HG02798 (cell line): ENCODE data around the gene WWC1.
"Not testable (repeated sequence)": the region's sequence is repeated elsewhere in the genome, so short reads cannot be mapped to it uniquely, and the experiment has no call there.

Experiments used
- ATAC-seq: cut with Tn5 transposase; IDR thresholded peaks from one replicate; pipeline ENCODE4 v1.9.1; 2021; ENCODE audit warnings: mild to moderate bottlenecking; ENCODE audit not compliant: unreplicated experiment, poor library complexity

WWC1 gene

GRCh38 chr5:168428552-168428951 lies 137.1 kb downstream of the WWC1 start:
- ATAC-seq = no peak

GRCh38 chr5:168430296-168430695 lies 138.9 kb downstream of the WWC1 start:
- no peak for ATAC-seq

DNA sequence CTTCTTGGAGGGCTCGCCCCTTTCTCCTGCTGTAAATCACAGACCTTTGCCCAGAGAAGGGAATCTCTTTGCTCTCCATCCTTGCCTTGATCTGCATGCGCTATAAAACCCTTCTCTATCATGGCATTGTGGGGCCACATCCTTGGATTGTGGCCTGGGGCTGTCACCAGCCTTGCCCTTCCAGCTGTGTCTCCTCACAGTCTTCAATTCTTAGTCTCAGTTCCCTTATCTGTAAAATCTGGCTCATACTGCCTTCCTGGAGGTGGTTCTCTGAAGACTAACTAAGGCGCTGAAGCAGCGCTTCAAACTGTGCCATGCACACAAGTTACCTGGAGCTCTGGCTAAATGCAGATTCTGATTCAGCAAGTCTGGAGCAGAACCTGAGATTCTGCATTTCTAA lies 141.5 kb downstream of the WWC1 start:
- ATAC-seq = no peak

GRCh38 chr5:168434001-168434400 lies 142.6 kb downstream of the WWC1 start:
- no peak for ATAC-seq

GRCh38 chr5:168434746-168435321 lies 143.4 kb downstream of the WWC1 start:
- ATAC-seq = no peak

DNA sequence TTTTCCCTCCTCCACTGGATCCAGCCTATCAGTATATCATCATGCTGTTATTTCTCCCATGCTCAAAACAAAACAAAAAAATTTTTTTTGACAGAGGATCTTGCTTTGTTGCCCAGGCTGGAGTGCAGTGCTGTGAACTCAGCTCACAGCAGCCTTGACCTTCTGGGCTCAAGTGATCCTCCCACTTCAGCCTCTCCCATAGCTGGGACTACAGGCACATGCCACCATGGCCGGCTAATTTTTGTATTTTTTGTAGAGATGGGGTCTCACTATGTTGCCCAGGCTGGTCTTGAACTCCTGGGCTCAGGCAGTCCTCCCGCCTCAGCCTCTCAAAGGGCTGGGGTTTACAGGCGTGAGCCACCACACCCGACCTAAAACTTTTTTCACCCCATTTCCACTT lies 143.9 kb downstream of the WWC1 start:
- ATAC-seq = not testable (repeated sequence)

- ATAC-seq = no peak
Observed at GRCh38 chr5:168438349-168438748, 146.9 kb downstream of the WWC1 start.

DNA sequence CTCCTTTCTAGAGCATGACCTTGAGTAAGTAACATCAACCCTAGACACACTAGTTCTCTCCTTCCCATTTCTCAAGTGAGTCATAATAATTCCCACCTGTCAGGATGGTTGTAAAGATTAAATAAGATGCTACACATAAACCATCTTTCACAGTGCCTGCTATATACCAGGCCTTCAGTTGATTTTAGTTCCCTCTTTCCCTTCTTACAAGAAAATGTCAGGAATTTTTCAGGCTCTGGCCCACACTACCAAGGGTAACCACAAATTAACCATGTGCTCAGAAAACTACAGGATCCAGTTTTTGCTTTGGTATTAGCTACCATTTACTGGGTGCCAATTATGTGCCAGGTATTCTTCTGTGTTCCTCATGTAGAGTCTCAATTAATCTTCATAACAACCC lies 152.1 kb downstream of the WWC1 start:
- no peak for ATAC-seq

DNA sequence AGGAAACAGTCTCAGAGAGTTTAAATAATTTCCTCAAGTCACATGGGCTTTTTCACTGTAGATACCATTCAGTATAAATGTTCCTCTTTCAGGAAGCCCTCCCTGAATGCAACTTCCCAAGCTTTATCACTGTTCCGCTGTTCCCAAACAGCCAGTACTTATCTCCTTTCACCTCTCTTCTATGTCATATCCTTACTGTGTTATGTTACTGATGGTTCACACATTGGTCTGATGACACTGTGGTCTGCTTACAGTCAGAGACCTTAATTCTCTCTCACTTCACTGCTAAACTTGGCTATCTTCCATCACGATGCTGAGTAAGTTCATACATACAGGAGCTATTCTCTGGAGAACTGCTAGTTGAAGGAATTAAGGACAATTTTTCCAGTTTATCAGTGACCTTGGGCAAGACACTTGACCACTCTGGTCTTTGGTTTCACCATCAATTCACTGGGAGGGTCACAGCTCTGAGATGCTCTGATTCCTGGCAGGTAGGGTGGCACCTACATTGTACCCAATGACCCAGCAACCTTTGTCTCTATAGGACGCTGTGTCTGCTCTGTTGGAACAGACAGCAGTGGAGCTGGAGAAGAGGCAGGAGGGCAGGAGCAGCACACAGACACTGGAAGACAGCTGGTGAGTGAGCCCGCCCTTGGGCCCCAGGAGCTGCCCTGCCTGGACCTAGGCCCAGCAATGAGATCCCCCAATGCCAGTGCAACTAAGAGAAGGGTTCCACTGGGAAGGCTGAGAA lies 152.7 kb downstream of the WWC1 start:
- ATAC-seq = no peak

- ATAC-seq = no peak
Observed at GRCh38 chr5:168446983-168447619, 155.7 kb downstream of the WWC1 start.

GRCh38 chr5:168447808-168448207 lies 156.4 kb downstream of the WWC1 start:
- no peak for ATAC-seq

GRCh38 chr5:168449166-168449565 lies 157.7 kb downstream of the WWC1 start:
- ATAC-seq = no peak

DNA sequence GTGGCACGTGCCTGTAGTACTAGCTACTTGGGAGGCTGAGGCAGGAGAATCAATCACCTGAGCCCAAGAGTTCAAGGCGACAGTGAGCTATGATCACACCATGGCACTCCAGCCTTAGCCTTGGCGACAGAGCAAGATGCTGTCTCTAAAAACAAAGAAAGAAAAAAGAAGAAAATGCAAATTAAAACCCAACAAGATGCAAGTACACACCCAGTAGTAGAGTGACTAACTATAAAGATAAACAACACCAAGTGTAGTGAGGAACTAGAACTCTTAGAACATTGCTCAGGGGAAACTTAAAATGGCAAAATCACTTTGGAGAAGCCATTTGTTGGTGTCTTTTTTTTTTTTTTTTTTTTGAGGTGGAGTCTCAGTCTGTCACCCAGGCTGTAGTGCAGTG lies 160.1 kb downstream of the WWC1 start:
- no peak for ATAC-seq

- no peak for ATAC-seq
Observed at GRCh38 chr5:168455201-168455600, 163.8 kb downstream of the WWC1 start.

- ATAC-seq = no peak
Observed at GRCh38 chr5:168457542-168457941, 166.1 kb downstream of the WWC1 start.

- ATAC-seq = no peak
Observed at GRCh38 chr5:168460606-168461005, 169.2 kb downstream of the WWC1 start.

- no peak for ATAC-seq
Observed at GRCh38 chr5:168463081-168463480, 171.6 kb downstream of the WWC1 start.

DNA sequence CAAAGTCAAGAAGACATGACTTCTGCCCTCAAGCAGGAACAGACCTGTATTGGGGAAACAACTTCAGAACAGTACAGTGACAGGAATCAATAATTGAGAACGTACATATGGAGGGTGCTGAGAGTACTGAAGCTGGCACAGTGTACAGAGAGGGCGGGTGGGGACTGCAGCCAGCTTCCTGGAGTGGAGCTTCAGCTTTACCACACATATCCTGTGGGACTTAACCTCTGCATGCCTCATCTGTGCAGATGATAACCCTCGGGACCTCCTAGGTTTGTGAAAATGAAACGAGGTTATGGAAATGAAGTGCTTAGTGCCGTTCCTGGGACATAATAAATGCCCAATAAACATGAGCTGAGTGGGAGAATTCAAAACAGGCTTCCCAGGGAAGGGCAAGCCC lies 172.8 kb downstream of the WWC1 start:
- ATAC-seq = no peak

DNA sequence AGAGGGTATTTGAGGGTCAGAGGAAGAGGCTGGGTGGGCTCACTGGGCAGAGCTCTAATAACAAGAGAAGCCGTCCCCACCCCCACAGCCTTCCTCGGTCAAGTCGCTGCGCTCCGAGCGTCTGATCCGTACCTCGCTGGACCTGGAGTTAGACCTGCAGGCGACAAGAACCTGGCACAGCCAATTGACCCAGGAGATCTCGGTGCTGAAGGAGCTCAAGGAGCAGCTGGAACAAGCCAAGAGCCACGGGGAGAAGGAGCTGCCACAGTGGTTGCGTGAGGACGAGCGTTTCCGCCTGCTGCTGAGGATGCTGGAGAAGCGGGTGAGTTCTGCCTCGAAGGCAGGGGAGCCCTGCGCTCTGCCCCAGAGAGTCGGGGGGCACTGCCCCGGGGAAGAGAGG lies 173.2 kb downstream of the WWC1 start:
- no peak for ATAC-seq

- no peak for ATAC-seq
Observed at GRCh38 chr5:168467755-168468330, 176.4 kb downstream of the WWC1 start.

DNA sequence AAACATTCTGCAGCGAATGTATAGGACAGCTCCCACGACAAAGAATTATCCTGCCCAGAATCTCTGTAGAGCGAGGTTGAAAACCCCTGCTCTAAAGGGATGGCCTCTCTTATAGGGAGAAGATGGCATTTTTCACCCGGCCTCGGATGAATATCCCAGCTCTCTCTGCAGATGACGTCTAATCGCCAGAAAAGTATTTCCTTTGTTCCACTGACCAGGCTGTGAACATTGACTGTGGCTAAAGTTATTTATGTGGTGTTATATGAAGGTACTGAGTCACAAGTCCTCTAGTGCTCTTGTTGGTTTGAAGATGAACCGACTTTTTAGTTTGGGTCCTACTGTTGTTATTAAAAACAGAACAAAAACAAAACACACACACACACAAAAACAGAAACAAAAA lies 177.4 kb downstream of the WWC1 start:
- ATAC-seq = no peak
